ENCODE data around the gene SLC16A1.
"Not testable (repeated sequence)": the region's sequence is repeated elsewhere in the genome, so short reads cannot be mapped to it uniquely, and the experiment has no call there.

Gene SLC16A1

GRCh38 chr1:112889906-112890305 lies 66.1 kb downstream of the SLC16A1 start:
- H3K27me3 ChIP-seq (ENCODE audit: insufficient read depth, low read length); H3K9ac ChIP-seq (ENCODE audit: low read depth, low read length); H3K9me3 ChIP-seq (ENCODE audit: insufficient read depth, low read depth, low read length); H3K4me3 ChIP-seq (ENCODE audit: low read length); H3K36me3 ChIP-seq (ENCODE audit: insufficient read depth, low read depth, low read length); H3K4me1 ChIP-seq (ENCODE audit: insufficient read depth, low read length); H3K27ac ChIP-seq (ENCODE audit: low read length): not testable (repeated sequence)

GRCh38 chr1:112889052-112889768 lies 66.8 kb downstream of the SLC16A1 start:
- H3K27me3 ChIP-seq (ENCODE audit: insufficient read depth, low read length) = no peaks in the 10 kb centered on the region
- no peak overlapping the region for H3K27ac ChIP-seq (ENCODE audit: low read length)
- H3K36me3 ChIP-seq (ENCODE audit: insufficient read depth, low read depth, low read length) = no peaks in the 10 kb centered on the region
- H3K9ac ChIP-seq (ENCODE audit: low read depth, low read length) = no peak overlapping the region
- H3K9me3 ChIP-seq (ENCODE audit: insufficient read depth, low read depth, low read length) = no peaks in the 10 kb centered on the region; the same call in 1 of the 2 replicates
- no peak overlapping the region for H3K4me3 ChIP-seq (ENCODE audit: low read length)
- H3K4me1 ChIP-seq (ENCODE audit: insufficient read depth, low read length) = no peaks in the 10 kb centered on the region

GRCh38 chr1:112888630-112889029 lies 67.4 kb downstream of the SLC16A1 start:
- Histone ChIP-seq H3K27ac (ENCODE audit: low read length) (no peak overlapping the region), H3K9ac (ENCODE audit: low read depth, low read length) (no peak overlapping the region), H3K4me3 (ENCODE audit: low read length) (no peak overlapping the region), H3K9me3 (ENCODE audit: insufficient read depth, low read depth, low read length) (no peaks in the 10 kb centered on the region; the same call in 1 of the 2 replicates), H3K27me3 (ENCODE audit: insufficient read depth, low read length) (no peaks in the 10 kb centered on the region), H3K36me3 (ENCODE audit: insufficient read depth, low read depth, low read length) (no peaks in the 10 kb centered on the region), H3K4me1 (ENCODE audit: insufficient read depth, low read length) (no peaks in the 10 kb centered on the region)

GRCh38 chr1:112887599-112888283 lies 68.3 kb downstream of the SLC16A1 start:
- Histone ChIP-seq H3K36me3 (ENCODE audit: insufficient read depth, low read depth, low read length) (no peaks in the 10 kb centered on the region), H3K9me3 (ENCODE audit: insufficient read depth, low read depth, low read length) (no peaks in the 10 kb centered on the region), H3K9ac (ENCODE audit: low read depth, low read length) (no peak overlapping the region), H3K4me1 (ENCODE audit: insufficient read depth, low read length) (no peaks in the 10 kb centered on the region), H3K4me3 (ENCODE audit: low read length) (no peak overlapping the region), H3K27ac (ENCODE audit: low read length) (no peak overlapping the region), H3K27me3 (ENCODE audit: insufficient read depth, low read length) (no peaks in the 10 kb centered on the region)

- not testable (repeated sequence) for H3K27ac ChIP-seq (ENCODE audit: low read length); H3K9me3 ChIP-seq (ENCODE audit: insufficient read depth, low read depth, low read length); H3K36me3 ChIP-seq (ENCODE audit: insufficient read depth, low read depth, low read length); H3K27me3 ChIP-seq (ENCODE audit: insufficient read depth, low read length); H3K4me3 ChIP-seq (ENCODE audit: low read length); H3K4me1 ChIP-seq (ENCODE audit: insufficient read depth, low read length); H3K9ac ChIP-seq (ENCODE audit: low read depth, low read length)
Measured at GRCh38 chr1:112884996-112885395, 71.0 kb downstream of the SLC16A1 start.

GRCh38 chr1:112882271-112882744 lies 73.7 kb downstream of the SLC16A1 start:
- H3K4me3 ChIP-seq (ENCODE audit: low read length) = no peak overlapping the region

GRCh38 chr1:112881742-112882127 lies 74.3 kb downstream of the SLC16A1 start:
- no peak overlapping the region for H3K4me3 ChIP-seq (ENCODE audit: low read length)

More at GRCh38 chr1:112882271-112882744, 73.7 kb downstream of the SLC16A1 start:
- Histone ChIP-seq H3K27me3 (ENCODE audit: insufficient read depth, low read length) (no peaks in the 10 kb centered on the region), H3K36me3 (ENCODE audit: insufficient read depth, low read depth, low read length) (no peaks in the 10 kb centered on the region), H3K9ac (ENCODE audit: low read depth, low read length) (no peak overlapping the region), H3K9me3 (ENCODE audit: insufficient read depth, low read depth, low read length) (no peaks in the 10 kb centered on the region), H3K27ac (ENCODE audit: low read length) (no peak overlapping the region), H3K4me1 (ENCODE audit: insufficient read depth, low read length) (peaks cover 8% of the 10 kb centered on the region; the same call in 1 of the 2 replicates)

GRCh38 chr1:112879834-112880233 lies 76.2 kb downstream of the SLC16A1 start:
- H3K9ac ChIP-seq (ENCODE audit: low read depth, low read length) = no peak overlapping the region

More at GRCh38 chr1:112881742-112882127, 74.3 kb downstream of the SLC16A1 start:
- Histone ChIP-seq H3K9me3 (ENCODE audit: insufficient read depth, low read depth, low read length) (no peaks in the 10 kb centered on the region), H3K36me3 (ENCODE audit: insufficient read depth, low read depth, low read length) (no peaks in the 10 kb centered on the region), H3K27me3 (ENCODE audit: insufficient read depth, low read length) (no peaks in the 10 kb centered on the region), H3K9ac (ENCODE audit: low read depth, low read length) (no peak overlapping the region), H3K27ac (ENCODE audit: low read length) (no peak overlapping the region), H3K4me1 (ENCODE audit: insufficient read depth, low read length) (peaks cover 8% of the 10 kb centered on the region; the same call in 1 of the 2 replicates)

GRCh38 chr1:112878321-112878720 lies 77.7 kb downstream of the SLC16A1 start:
- H3K9ac ChIP-seq (ENCODE audit: low read depth, low read length) = no peak overlapping the region
- H3K27me3 ChIP-seq (ENCODE audit: insufficient read depth, low read length) = no peaks in the 10 kb centered on the region
- no peak overlapping the region for H3K4me3 ChIP-seq (ENCODE audit: low read length)
- no peaks in the 10 kb centered on the region for H3K9me3 ChIP-seq (ENCODE audit: insufficient read depth, low read depth, low read length)
- no peak overlapping the region for H3K27ac ChIP-seq (ENCODE audit: low read length)
- no peaks in the 10 kb centered on the region for H3K36me3 ChIP-seq (ENCODE audit: insufficient read depth, low read depth, low read length)
- H3K4me1 ChIP-seq (ENCODE audit: insufficient read depth, low read length) = peaks cover 8% of the 10 kb centered on the region; the same call in 1 of the 2 replicates

More at GRCh38 chr1:112879834-112880233, 76.2 kb downstream of the SLC16A1 start:
- no peak overlapping the region for H3K27ac ChIP-seq (ENCODE audit: low read length)
- no peaks in the 10 kb centered on the region for H3K27me3 ChIP-seq (ENCODE audit: insufficient read depth, low read length)
- no peaks in the 10 kb centered on the region for H3K9me3 ChIP-seq (ENCODE audit: insufficient read depth, low read depth, low read length)
- no peak overlapping the region for H3K4me3 ChIP-seq (ENCODE audit: low read length)
- no peaks in the 10 kb centered on the region for H3K36me3 ChIP-seq (ENCODE audit: insufficient read depth, low read depth, low read length)
- H3K4me1 ChIP-seq (ENCODE audit: insufficient read depth, low read length) = peaks cover 8% of the 10 kb centered on the region; the same call in 1 of the 2 replicates

GRCh38 chr1:112877750-112878149 lies 78.2 kb downstream of the SLC16A1 start:
- Histone ChIP-seq H3K9ac (ENCODE audit: low read depth, low read length) (no peak overlapping the region), H3K36me3 (ENCODE audit: insufficient read depth, low read depth, low read length) (no peaks in the 10 kb centered on the region), H3K4me1 (ENCODE audit: insufficient read depth, low read length) (peaks cover 14% of the 10 kb centered on the region), H3K9me3 (ENCODE audit: insufficient read depth, low read depth, low read length) (no peaks in the 10 kb centered on the region), H3K27ac (ENCODE audit: low read length) (no peak overlapping the region), H3K4me3 (ENCODE audit: low read length) (no peak overlapping the region), H3K27me3 (ENCODE audit: insufficient read depth, low read length) (no peaks in the 10 kb centered on the region)

GRCh38 chr1:112876315-112876714 lies 79.7 kb downstream of the SLC16A1 start:
- Histone ChIP-seq H3K4me1 (ENCODE audit: insufficient read depth, low read length) (peaks cover 19% of the 10 kb centered on the region), H3K4me3 (ENCODE audit: low read length) (no peak overlapping the region), H3K36me3 (ENCODE audit: insufficient read depth, low read depth, low read length) (no peaks in the 10 kb centered on the region), H3K9ac (ENCODE audit: low read depth, low read length) (no peak overlapping the region), H3K27ac (ENCODE audit: low read length) (no peak overlapping the region), H3K9me3 (ENCODE audit: insufficient read depth, low read depth, low read length) (no peaks in the 10 kb centered on the region), H3K27me3 (ENCODE audit: insufficient read depth, low read length) (no peaks in the 10 kb centered on the region)

- Histone ChIP-seq H3K9me3 (ENCODE audit: insufficient read depth, low read depth, low read length) (no peaks in the 10 kb centered on the region), H3K27ac (ENCODE audit: low read length) (no peak overlapping the region), H3K36me3 (ENCODE audit: insufficient read depth, low read depth, low read length) (no peaks in the 10 kb centered on the region), H3K4me3 (ENCODE audit: low read length) (no peak overlapping the region), H3K27me3 (ENCODE audit: insufficient read depth, low read length) (no peaks in the 10 kb centered on the region), H3K4me1 (ENCODE audit: insufficient read depth, low read length) (peaks cover 11% of the 10 kb centered on the region), H3K9ac (ENCODE audit: low read depth, low read length) (no peak overlapping the region)
Measured at GRCh38 chr1:112872551-112872962, 83.4 kb downstream of the SLC16A1 start.
